A673 (cell line): ENCODE data around the gene IGF1.

Experiments
- CTCF ChIP-seq: fragments of 300-800, 200-600 bp; sonication (generic); conservative IDR thresholded peaks from 2 replicates; pipeline ENCODE4 v1.5.1; 2017; ENCODE audit warnings: low read depth, mild to moderate bottlenecking, antibody characterized with exemption, low read length, moderate library complexity, mixed read lengths
- EZH2 ChIP-seq: fragments of 200-600 bp; sonication (generic); IDR thresholded peaks from 2 replicates; pipeline ENCODE4 v1.6.1; 2017; ENCODE audit warnings: borderline replicate concordance, low read depth, mild to moderate bottlenecking, mixed read lengths, antibody characterized with exemption, low read length; ENCODE audit not compliant: poor library complexity, severe bottlenecking

- TF ChIP-seq CTCF (no peak), EZH2 (no peak)
Observed at GRCh38 chr12:102461501-102461900, 18.9 kb downstream of the IGF1 start.
